Activated CD8-positive, alpha-beta memory T cell treated with anti-CD3 and anti-CD28 coated beads for 24 hours (primary cell): Measurements from ENCODE around the gene MEI4.
"Not testable (repeated sequence)": the region's sequence is repeated elsewhere in the genome, so short reads cannot be mapped to it uniquely, and the experiment has no call there.

Experiments used
- DNase-seq: peaks from one replicate; pipeline ENCODE4 v3.0.0-alpha.2; 2020

The MEI4 gene

DNA sequence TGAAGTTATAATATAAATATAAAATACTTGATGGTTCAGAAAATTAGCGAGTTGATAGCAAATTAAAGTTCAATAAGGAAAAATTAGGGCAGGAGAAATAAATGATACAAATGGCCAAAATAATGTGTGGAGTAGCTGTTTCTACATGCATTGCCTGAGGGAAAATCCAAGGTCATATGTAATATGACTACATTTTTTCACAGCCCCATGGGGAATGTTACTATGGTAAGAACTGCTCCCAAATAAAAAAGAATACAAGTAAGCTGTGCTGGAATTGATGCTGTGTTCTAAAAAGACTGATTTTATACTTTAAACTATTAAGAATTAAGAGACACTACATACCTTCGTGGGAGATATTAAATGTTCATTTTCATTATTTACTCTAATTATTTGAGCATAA, 34.1 kb downstream of the MEI4 start:
- no peak for DNase-seq

DNA sequence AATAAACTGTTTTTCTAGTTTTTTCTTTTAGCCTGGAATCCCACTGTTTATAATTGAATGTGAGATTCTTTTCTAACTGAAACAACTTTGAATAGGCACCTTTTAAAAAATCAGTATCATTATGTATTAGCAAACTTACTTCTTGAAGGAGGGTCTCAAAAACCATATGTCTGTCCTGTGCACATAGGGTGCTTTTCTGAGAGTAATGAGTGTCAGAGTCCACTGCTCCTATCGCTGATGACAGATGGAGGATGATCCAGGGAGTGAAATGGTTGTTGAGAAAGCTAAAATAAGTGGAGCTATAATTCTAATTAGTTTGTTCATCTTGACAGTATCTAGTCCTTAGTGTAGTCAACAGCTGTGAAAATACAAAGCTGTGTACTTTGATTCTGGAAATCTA, 35.8 kb downstream of the MEI4 start:
- no peak for DNase-seq

DNA sequence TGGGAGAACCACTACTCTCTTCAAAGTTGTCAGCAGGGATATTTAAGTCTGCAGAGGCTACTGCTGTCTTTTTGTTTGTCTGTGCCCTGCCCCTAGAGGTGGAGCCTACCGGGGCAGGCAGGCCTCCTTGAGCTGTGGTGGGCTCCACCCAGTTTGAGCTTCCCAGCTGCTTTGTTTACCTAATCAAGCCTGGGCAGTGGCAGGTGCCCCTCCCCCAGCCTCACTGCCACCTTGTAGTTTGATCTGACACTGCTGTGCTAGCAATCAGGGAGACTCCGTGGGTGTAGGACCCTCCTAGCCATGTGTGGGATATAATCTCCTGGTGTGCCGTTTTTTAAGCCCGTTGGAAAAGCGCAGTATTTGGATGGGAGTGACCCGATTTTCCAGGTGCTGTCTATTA, 47.3 kb downstream of the MEI4 start:
- DNase-seq: not testable (repeated sequence)

DNA sequence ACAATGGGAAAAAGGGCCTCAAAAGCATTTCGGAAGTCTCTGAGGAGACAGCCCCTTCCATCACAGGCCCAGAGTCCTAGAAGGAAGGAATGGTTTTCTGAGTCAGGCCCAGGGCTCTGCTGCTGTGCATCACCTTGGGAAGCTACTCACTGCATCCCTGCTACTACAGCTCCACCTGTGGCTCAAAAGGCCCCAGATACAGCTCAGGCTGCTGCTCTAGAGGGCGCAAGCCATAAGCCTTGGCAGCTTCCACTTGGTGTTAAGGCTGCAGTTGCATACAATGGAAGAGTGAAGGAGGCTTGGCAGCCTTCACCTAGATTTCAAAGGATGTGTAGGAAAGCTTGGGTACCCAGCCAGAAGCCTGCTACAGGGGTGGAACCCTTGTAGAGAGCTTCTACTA, 54.8 kb downstream of the MEI4 start:
- DNase-seq: no peak

DNA sequence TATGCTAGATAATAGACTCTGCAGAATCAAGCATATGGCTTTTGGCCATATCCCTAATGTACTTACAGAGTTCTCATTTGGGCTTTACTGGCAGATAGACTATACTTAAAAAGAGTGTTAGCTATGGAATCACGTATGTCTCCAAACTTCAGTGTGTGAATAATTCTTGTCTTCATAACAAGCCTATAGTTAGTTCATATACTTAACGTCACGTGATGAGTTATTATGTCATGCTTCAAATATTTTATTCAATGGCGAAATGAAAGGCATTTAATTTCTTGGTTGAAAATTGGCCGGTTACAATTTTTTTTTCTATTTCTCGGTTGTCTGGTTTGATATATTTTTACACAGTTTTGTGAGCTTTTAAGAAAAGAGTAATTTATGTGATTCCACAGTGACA, 62.7 kb downstream of the MEI4 start:
- no peak for DNase-seq

DNA sequence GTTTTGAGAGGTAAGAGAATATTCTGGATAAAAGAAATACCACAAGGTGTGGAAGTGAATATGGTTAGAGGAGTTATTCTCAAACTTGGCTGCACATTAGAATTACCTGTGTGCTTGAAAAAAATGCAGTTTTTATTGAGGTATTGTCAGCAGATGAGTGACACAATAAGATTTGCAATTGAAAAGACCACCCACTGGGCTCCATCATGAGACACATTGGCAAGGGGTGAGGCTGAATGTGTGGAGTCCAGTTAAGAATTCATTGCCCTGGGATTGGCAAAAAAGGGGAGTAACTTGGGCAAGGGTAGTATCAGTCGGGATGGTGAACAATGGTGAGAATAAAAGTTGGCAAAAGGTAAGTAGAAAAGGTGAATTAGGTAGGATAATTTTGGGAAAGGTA, 63.5 kb downstream of the MEI4 start:
- DNase-seq: no peak

DNA sequence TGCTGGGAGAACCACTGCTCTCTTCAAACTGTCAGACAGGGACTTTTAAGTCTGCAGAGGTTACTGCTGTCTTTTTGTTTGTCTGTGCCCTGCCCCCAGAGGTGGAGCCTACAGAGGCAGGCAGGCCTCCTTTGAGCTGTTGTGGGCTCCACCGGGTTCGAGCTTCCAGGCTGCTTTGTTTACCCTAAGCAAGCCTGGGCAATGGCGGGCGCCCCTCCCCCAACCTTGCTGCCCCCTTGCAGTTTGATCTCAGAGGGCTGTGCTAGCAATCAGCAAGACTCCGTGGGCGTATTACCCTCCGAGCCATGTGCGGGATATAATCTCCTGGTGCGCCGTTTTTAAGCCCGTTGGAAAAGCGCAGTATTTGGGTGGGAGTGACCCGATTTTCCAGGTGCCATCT, 83.2 kb downstream of the MEI4 start:
- not testable (repeated sequence) for DNase-seq

DNA sequence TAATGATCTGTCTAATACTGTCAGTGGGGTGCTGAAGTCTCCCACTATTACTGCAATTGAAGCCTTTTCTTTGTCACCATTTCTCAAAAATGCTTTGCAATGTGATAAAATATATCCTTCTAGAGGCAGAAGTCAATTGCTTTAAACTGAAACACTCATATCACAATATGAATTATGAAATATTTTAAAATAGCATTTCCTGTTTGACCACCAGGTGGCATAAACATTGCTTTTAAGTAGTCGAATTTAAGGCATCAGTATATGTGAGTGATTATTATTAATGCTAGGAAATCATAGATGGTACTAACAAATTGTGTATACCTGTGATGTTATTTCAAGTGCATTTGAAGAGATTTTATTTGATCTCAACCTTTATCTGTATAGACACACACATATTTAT, 87.5 kb downstream of the MEI4 start:
- DNase-seq: no peak

DNA sequence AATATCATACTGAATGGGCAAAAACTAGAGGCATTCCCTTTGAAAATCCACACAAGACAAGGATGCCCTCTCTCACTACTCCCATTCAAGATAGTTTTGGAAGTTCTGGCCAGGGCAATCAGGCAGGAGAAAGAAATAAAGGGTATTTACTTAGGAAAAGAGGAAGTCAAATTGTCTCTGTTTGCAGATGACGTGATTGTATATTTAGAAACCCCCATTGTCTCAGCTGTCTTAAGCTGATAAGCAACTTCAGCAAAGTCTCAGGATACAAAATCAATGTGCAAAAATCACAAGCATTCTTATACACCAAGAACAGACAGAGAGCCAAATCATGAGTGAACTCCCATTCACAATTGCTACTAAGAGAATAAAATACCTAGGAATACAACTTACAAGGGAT, 99.3 kb downstream of the MEI4 start:
- DNase-seq: not testable (repeated sequence)

DNA sequence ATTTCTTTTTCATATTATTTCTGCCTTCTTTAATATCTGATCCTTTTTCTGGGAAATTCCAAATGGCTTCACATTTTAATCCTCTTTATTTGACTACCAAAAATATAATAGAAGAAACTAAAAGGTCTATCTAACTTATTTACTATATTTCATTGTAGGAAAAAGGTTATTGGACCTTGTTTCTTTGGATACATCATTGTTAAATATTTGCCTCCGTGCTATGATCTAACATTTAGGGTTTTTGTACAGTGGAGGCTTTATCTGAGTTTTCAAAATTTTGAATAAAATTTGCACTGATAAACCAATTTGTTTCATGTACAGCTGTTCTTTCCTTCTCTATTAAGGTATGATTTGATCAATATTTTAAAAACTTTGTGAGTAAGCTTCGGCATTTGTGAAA, 109.5 kb downstream of the MEI4 start:
- no peak for DNase-seq

DNA sequence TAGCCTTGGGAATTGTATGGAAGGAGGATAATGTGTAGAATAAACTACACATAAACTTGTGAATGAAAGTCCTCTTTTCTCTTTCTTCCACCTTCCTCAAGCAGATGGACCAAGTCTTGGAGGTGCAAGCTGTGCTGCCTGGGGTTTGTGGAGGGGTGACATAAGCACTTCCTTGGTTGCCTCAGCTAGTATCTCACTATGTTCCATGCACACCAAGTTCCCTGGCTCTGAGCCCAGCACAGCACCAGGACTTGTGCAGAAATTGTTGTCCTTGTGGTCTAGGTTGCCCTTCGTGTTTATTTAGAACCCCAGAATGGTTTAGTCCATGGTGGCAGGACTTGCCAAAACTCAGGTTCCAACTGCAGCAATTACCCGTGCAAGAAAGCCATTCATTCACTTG, 110.3 kb downstream of the MEI4 start:
- no peak for DNase-seq

DNA sequence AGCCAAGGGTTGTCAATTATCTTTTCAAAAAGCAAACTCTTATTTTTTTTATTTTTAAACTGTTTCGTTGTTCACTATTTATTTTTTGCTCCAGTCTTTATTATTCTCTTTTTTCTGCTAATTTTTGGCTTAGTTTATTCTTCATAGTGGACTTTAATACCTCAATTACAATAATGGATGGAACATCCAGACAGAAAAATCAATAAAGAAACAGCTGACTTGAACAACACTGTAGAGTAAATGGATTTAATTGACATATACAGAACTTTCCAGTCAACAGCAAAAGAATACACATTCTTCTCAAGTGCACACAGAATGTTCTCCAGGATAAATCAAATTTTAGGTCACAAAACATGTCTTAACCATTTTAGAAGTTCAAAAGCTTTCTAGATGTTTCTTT, 111.5 kb downstream of the MEI4 start:
- no peak for DNase-seq

DNA sequence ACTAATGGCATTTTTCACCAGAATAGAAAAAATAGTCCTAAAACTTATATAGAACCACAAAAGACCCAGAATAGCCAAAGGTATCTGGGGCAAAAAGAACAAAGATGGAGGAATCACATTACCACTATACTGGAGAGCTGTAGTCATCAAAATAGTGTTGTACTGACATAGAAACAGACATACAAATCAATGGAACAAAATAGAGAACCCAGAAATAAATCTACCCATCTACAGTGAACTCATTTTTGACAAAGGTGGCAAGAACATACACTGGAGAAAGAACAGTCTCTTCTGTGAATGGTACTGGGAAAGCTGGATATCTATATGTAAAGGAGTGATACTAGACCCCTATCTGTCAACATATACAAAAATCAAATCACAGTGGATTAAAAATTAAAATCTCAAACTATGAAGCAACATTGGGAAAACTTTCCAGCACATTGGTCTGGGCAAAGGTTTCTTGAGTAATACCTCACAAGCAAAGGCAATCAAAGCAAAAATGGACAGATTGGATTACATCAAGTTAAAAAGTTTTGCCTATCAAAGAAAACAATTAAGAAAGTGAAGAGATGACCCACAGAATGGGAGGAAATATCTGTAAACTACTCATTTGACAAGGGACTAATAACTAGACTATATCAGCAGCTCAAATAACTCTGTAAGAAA, 120.5 kb downstream of the MEI4 start:
- DNase-seq: no peak

DNA sequence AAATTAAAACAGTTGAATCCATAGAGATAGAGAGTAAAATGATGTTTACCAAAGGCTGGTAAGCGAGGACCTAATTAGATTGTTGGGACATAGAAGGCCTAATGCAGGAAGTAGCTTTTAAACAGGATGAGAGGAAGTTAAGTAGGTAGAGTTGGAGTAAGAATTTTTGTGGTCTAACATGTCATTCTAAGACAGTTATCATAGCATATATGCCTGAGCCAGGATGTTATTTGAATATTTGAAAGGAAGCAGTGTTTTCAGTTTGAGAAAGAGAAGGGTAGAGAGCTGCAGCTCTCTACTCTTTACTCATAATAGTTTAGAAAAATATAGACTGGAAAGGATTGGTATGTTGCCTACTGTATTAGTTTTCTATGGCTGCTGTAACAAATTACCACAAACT, 121.6 kb downstream of the MEI4 start:
- DNase-seq: no peak

DNA sequence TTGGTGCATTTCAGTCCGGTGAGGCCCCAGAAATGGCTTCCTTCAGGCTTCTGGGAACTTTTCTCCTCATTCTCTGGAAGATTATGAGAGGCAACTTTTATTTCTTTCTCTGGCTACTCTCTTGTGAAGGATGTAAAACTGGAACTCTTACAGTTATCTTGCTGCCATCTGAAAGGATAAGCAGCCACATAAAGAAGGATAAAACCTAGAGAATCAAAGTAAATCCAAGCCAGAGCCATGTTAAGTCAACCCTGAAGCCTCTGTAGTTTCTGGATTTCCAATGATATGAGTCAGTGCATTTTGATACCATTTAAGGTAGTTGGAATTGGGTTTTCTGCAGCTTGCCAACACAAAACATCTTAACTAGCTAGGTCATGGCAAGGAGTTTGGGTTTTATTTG, 123.6 kb downstream of the MEI4 start:
- no peak for DNase-seq

DNA sequence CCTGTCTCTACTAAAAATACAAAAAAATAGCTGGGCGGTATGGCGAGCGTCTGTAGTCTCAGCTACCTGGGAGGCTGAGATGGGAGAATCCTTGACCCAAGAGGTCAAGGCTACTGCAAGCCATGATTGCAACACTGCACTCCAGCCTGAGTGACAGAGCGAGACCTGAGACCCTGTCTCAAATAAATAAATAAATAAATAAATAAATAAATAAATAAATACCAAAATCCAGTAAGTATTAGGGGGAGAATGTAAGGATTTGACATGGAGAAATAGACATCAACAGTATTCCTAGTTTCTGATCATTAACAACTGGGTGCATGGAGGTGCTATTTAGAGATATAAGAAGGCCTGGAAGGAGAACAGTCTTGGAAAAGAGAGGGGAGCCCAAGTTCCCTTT, 125.7 kb downstream of the MEI4 start:
- DNase-seq: no peak

DNA sequence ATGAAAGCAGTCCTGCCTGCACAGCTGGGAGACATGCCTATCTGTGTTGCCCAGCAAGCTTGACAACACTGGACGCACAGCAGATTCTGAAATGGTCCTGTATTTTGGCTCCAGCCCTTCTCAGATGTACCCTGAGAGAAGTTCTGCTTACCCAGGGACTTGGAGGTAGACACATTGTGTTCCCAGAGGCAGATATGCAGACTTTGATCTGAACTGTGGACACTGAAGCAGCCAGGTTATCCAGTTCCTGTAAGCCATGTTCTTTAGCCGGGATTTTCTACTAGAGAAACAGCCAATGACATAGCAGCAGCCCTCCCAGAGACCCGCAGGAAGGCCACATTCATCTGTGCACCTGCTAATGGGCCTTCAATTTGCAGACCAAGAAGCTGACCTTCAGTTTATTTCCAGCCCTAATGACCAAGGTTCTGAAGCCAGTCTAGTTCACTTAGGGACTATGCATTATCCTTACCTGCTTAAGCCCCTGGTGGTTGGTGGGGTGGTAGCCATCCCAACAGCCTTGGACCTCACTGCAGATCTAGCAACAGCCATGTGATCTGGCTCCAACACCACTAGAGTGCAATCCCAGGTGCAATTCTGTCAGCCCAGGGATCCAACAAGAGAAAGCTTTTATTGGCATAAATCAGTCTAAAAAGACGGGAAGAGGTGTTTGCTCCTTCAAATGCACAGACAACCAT, 134.2 kb downstream of the MEI4 start:
- DNase-seq: no peak

DNA sequence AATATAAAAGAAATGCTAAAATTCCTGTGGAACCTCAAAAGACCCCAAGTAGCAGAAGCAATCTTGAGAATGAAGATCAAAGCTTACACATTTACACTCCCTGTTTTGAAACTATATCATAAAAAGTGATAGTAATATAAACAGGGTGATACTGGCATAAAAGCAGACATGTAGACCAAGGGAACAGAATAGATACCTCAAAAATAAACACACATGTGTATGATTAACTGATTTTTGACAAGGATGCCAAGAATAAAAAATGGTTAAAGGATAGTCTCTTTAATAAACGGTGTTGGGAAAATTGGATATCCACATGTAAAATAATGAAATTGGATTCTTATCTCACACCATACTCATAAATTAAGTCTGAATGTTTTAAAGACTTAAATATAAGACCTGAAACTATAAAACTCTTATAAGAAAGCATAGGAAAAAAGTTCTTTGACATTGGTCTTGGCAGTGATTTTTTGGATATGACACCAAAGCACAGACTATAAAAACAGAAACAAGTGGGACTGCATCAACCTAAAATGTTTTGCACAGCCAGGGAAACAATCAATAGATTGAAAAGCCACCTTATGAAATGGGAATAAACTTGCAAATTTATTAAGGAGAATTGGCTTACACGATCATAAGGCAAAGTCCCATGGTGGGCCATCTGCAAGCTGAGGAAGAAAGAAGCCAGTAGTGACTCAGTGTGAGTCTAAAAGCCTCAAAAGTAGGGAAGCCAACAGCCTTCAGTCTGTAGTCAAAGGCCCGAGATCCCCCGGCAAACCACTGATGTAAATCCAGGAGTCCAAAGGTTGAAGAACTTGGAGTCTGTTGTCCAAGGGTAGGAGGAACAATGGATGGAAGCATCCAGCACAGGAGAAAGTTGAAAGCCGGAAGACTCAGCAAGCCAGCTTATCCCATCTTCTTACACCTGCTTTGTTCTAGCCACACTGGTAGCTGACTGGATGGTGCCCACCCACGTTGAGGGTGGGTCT, 144.3 kb downstream of the MEI4 start:
- DNase-seq: no peak

DNA sequence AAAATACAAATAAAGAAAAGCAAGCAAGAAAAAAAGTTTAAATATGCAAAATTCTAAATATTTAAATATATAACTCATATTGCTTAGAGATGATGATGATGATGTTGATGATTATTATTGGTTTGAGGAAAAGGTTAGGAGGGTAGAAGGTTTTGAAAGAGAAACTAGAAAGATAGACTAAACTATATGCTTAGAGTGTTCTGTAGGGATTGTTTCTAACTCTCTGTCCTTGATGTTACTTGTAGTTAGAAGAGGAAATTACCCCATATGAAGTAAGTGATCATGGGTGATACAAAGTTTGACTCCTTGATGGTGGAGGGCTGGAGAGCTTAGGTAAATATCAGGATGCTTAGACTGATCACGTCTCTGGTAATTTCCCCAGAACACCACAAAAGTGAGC, 159.5 kb downstream of the MEI4 start:
- DNase-seq: no peak

DNA sequence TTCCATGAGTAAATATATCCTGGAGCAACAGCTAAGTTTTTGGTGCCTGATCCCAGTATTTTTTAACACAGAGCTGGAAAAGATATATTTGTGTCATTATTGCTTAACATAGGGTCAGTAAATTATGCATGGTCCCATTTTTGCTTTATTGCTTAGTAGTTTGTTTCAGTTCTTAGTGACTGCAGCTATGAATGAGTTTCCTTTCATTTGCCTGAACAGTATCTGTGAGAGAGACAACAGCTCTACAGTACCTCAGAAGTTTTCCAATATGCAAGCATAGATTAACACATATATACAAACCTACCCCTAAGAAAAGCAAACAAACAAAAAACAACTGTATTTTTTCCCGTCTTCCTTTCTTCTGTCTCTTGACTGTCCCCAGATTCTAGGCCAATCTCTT, 160.3 kb downstream of the MEI4 start:
- DNase-seq: no peak

DNA sequence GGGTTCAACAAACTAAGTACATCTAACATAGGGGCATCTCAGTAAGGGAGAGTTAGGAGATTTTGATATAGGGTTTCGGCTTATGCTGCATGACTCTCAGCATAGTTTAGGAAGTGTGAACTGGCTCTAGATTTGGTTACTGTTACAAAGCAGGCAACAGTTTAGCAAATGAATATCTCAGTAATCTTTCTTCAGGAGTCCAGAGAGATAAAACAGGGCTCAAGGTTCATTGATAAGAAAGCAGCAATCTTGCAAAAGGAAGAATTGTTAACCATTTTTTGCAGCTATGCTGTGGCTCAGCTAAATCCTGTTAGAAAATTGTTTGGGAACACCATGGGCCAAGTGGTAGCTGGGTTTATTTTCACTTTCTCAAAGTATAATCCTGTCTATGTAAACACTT, 161.3 kb downstream of the MEI4 start:
- DNase-seq: no peak

DNA sequence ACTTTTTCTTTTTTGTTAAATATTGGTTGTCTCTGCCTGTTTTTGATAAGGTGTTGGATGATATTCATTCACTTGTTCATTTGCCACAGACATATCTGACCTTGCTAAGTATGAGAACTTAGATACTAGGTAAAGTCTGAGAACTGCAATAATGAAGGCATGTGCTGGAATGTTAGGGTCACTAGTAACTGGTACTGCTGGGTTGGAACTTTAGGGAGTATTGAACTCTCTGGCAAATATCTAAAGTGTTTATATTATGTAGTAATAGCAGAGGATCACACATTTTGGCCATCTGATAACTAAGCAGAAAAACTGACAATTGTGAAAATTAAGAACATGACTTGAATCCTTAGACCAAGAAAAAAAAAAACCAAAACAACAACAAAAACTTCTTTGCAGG, 162.7 kb downstream of the MEI4 start:
- DNase-seq: no peak

DNA sequence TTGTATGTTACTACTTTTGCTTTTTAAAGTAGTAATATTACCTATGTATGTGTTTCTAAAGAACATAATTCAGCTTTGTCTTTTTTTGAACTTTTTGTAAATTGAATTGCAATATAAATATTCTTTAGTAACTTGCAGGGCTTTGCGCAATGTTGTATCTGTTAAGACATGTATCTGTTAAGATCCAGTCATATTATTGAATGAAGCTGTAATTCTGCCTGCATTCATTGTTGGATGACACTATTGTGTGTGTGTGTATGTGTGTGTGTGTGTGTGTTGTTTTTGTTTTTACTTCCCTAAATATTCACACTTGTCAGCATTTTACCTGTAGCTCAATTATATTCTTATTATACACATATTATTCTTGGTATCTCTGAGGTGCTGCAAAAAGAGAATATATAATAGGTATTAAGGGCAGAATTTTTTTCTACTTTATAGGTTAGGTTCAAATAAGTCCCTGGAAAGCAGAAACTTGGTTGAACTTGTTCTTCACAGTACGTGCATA, 164.0 kb downstream of the MEI4 start:
- DNase-seq: no peak

DNA sequence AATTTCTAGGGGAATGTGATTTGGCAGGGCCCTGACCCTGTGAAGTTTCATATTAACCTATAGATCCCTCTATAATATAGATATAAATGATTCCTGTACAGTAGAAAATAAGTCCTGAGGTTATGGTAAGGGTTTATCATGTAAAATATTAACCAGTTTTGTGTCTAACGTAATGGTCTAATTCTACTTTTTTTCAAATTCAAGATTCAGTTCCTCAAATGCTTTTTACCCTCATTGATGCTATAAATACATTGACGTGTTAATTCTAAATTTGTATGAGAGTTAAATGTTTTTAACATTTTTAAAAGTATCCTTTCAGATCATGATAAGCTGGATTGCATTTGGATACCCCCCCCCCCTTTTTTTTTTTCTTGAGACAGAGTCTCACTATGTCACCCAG, 169.4 kb downstream of the MEI4 start:
- DNase-seq: no peak
